Activated CD4-positive, alpha-beta T cell treated with anti-CD3 and anti-CD28 coated beads for 1 hour (primary cell): ENCODE data around the gene CDC20.
"Not testable (repeated sequence)": the region's sequence is repeated elsewhere in the genome, so short reads cannot be mapped to it uniquely, and the experiment has no call there.

Experiments
- DNase-seq: peaks from one replicate; pipeline ENCODE4 v3.0.0-alpha.2; 2020

The CDC20 gene

GRCh38 chr1:43358121-43358745 lies 548 bp upstream of the CDC20 start:
- no peak for DNase-seq

GRCh38 chr1:43359696-43360095 lies 915 bp downstream of the CDC20 start:
- DNase-seq = no peak

- DNase-seq = no peak
Measured at GRCh38 chr1:43360616-43361015, 1.8 kb downstream of the CDC20 start.

- DNase-seq = no peak
Measured at GRCh38 chr1:43363283-43363934, 4.6 kb downstream of the CDC20 start.

GRCh38 chr1:43363935-43364525 lies 5.2 kb downstream of the CDC20 start:
- no peak for DNase-seq

- DNase-seq = no peak
Measured at GRCh38 chr1:43365678-43366077, 6.9 kb downstream of the CDC20 start.

GRCh38 chr1:43366179-43366578 lies 7.4 kb downstream of the CDC20 start:
- no peak for DNase-seq

- no peak for DNase-seq
Measured at GRCh38 chr1:43366601-43367025, 7.8 kb downstream of the CDC20 start.

GRCh38 chr1:43367026-43367903 lies 8.5 kb downstream of the CDC20 start:
- DNase-seq = no peak

GRCh38 chr1:43367904-43368645 lies 9.3 kb downstream of the CDC20 start, which contains the start of gene ELOVL1:
TSS of gene ELOVL1 (minus strand) at chr1:43368011. CDS start at chr1:43365609, 2,402 bp downstream.
- peak; percentile 68 for DNase-seq

GRCh38 chr1:43368646-43369020 lies 9.9 kb downstream of the CDC20 start:
- DNase-seq = no peak

GRCh38 chr1:43369779-43370178 lies 11.0 kb downstream of the CDC20 start:
- not testable (repeated sequence) for DNase-seq

- DNase-seq = no peak
Measured at GRCh38 chr1:43370564-43370963, 11.8 kb downstream of the CDC20 start.

- no peak for DNase-seq
Measured at GRCh38 chr1:43372172-43372571, 13.4 kb downstream of the CDC20 start.

- DNase-seq = no peak
Measured at GRCh38 chr1:43373066-43373940, 14.5 kb downstream of the CDC20 start.

GRCh38 chr1:43376723-43377235 lies 18.0 kb downstream of the CDC20 start:
- DNase-seq = no peak

- DNase-seq = no peak
Measured at GRCh38 chr1:43377831-43378230, 19.1 kb downstream of the CDC20 start.

- DNase-seq = no peak
Measured at GRCh38 chr1:43379476-43379875, 20.7 kb downstream of the CDC20 start.

- DNase-seq = no peak
Measured at GRCh38 chr1:43381612-43382011, 22.8 kb downstream of the CDC20 start.

- DNase-seq = no peak
Measured at GRCh38 chr1:43382027-43382779, 23.4 kb downstream of the CDC20 start.

- no peak for DNase-seq
Measured at GRCh38 chr1:43383449-43383848, 24.7 kb downstream of the CDC20 start.
